ENCODE data around the gene PCDHGA1.

The PCDHGA1 gene

DNA sequence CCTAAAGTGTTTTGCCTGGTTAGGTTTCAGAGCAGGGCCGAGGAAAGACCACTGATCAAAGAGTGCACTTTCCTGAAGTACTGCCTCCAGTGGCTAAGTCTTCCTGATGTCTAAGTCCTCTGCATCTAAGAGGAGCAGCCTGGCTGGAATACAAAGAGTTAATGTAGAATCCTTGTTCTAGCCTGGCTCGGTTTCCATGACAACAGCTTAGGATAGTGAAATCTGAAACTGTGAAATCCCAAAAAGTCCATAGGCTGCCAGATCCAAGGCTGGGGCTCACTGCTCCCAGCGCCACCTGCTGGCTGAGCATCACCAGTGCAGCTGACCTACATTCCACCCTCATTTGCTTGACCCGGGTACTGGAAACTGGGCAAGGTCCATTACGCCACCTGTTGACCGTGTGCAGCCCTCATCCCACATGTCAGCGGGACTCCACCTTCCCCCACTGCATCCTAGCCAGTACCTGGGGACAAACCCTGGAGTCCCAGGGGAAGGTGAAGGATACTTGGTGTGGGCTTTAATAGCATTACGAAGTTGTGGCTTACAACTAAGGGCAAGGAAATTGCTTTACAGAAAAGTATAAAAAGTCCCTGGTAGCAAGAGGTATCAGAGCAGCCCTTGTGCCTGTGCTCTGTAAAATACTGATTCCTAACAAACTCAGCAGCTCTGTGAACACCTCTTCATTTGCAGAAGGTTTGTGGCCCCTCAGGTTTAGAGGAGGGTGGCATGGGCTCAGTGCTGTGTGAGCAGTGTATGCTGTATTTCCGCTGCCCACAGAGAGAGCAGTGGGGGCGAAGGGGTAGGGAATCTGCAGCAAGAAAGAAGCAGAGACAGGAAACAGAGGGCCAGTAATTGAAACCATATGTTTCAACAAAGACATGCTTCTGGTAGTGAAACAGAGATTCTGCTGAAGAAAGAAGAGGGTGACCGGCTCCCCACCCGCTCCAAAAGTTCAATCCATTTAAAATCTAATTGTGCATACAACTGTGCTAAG lies 194.6 kb downstream of the PCDHGA1 start (continued):
- TF ChIP-seq ZNF10 (tag by site-specific recombination; IDR thresholded peaks at IDR 0.05): 0 out of 2 replicates have a peak, but pooled peaks have one; percentile 27
- TF ChIP-seq ZNF2 (tag by site-specific recombination; IDR thresholded peaks at IDR 0.05): peak; percentile 83; the same call in 1 of the 2 replicates
- TF ChIP-seq ZNF629 (tag by site-specific recombination; IDR thresholded peaks at IDR 0.05): 0 out of 2 replicates have a peak, but pooled peaks have one; percentile 12
- TF ChIP-seq ZNF133 (tag by site-specific recombination; IDR thresholded peaks at IDR 0.05): no peak
- TF ChIP-seq KLF9 (tag by site-specific recombination; IDR thresholded peaks at IDR 0.05; ENCODE audit: low read depth): no peak
- TF ChIP-seq, protein P1, sequence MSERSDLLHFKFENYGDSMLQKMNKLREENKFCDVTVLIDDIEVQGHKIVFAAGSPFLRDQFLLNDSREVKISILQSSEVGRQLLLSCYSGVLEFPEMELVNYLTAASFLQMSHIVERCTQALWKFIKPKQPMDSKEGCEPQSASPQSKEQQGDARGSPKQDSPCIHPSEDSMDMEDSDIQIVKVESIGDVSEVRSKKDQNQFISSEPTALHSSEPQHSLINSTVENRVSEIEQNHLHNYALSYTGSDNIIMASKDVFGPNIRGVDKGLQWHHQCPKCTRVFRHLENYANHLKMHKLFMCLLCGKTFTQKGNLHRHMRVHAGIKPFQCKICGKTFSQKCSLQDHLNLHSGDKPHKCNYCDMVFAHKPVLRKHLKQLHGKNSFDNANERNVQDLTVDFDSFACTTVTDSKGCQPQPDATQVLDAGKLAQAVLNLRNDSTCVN (tag by site-specific recombination; optimal IDR thresholded peaks at IDR 0.05): peak; percentile 14
- peak; percentile 59; the same call in 1 of the 2 replicates for TF ChIP-seq ZEB2 (tag by site-specific recombination; IDR thresholded peaks at IDR 0.05)

DNA sequence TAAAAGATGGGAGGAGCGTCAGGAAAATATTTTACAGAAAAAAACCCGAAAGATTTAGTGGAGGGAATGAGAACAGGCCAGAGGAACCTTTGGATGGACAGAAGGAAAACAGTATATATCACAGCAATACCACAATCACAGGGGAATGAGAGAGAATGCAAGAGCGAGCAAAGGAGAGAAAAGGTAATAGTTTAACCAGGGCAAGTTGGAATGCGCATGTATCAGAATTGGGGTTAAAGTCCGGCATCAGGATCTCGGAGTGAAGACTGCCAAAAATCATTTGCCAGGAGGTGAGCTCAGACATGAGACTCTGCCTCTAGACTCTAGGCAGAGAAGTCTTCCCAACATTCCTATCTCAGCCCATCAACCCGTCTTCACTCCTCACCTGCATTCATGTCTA lies 195.3 kb downstream of the PCDHGA1 start:
- no peaks in the 10 kb centered on the region for H3K9me3 ChIP-seq (ENCODE audit: control insufficient read depth, insufficient read depth, low read depth, low read length)
- CTCF ChIA-PET: interaction anchor here (0.5 to 10.9 kb wide), 16 partner anchors 9 to 302 kb away, joined by 3 to 160 read pairs (median 10); partner anchors contain the start of genes PCDHB14, PCDHGA10, PCDHGA11 and PCDHGA12
- POLR2A ChIA-PET: interaction anchor here (1.5 kb wide), 1 partner anchor 105 kb away, joined by 6 read pairs; the partner anchor contains the start of gene PCDHGA11
- H3K27ac ChIP-seq (ENCODE audit: extremely low read depth, low read depth, low read length): no peak overlapping the region
- peaks cover 11% of the 10 kb centered on the region for H3K4me1 ChIP-seq (ENCODE audit: control insufficient read depth, insufficient read depth, low read length)
- no peak overlapping the region for H3K4me3 ChIP-seq (ENCODE audit: low read depth, low read length)
- H3K36me3 ChIP-seq (ENCODE audit: control insufficient read depth in 2 of 2, insufficient read depth in 1 of 2, low read length in 2 of 2): peaks cover 31 to 94% of the 10 kb centered on the region in 2 experiments
- TF ChIP-seq ZNF626 (tag by site-specific recombination; IDR thresholded peaks at IDR 0.05) (no peak), KLF9 (tag by site-specific recombination; IDR thresholded peaks at IDR 0.05; ENCODE audit: low read depth) (no peak), GLIS2 (tag by site-specific recombination; IDR thresholded peaks at IDR 0.05) (no peak), ZNF335 (tag by site-specific recombination; conservative IDR thresholded peaks at IDR 0.05) (no peak), ZNF274 (IDR thresholded peaks at IDR 0.05; ENCODE audit: low read length) (no peak), ZNF274 (tag by site-specific recombination; IDR thresholded peaks at IDR 0.05; ENCODE audit: borderline replicate concordance) (no peak), ZNF350 (tag by site-specific recombination; IDR thresholded peaks at IDR 0.05) (no peak)
- TF ChIP-seq, protein P2, sequence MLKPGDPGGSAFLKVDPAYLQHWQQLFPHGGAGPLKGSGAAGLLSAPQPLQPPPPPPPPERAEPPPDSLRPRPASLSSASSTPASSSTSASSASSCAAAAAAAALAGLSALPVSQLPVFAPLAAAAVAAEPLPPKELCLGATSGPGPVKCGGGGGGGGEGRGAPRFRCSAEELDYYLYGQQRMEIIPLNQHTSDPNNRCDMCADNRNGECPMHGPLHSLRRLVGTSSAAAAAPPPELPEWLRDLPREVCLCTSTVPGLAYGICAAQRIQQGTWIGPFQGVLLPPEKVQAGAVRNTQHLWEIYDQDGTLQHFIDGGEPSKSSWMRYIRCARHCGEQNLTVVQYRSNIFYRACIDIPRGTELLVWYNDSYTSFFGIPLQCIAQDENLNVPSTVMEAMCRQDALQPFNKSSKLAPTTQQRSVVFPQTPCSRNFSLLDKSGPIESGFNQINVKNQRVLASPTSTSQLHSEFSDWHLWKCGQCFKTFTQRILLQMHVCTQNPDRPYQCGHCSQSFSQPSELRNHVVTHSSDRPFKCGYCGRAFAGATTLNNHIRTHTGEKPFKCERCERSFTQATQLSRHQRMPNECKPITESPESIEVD (tag by site-specific recombination; IDR thresholded peaks at IDR 0.05): no peak

DNA sequence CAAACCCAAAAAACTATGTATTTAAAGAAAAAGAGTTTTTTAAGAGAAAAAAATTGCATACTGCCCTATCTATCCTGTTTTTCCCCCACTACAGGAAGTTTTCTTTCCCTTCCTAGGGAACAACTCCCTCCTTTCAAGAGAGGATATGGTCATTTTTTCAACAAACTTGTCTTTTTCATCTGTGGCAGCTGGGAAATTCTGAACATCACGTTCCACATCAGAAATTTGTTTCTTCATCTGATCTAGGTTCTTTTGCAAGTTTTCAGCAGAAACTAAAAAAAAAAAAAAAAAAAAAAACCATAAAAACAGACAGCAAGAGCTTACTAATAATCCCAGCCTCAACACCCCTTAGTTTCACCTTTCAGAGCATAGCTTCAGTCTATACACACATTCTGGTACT lies 197.1 kb downstream of the PCDHGA1 start:
- no peaks in the 10 kb centered on the region for H3K9me3 ChIP-seq (ENCODE audit: control insufficient read depth, insufficient read depth, low read depth, low read length)
- H3K4me3 ChIP-seq (ENCODE audit: low read depth, low read length): no peak overlapping the region
- TF ChIP-seq OSR2 (tag by site-specific recombination; IDR thresholded peaks at IDR 0.05): no peak
- TF ChIP-seq ZSCAN30 (tag by site-specific recombination; IDR thresholded peaks at IDR 0.05): no peak
- TF ChIP-seq, protein P2 (tag by site-specific recombination; IDR thresholded peaks at IDR 0.05): no peak
- no peak for TF ChIP-seq HOXD13 (CRISPR knock-in tag; IDR thresholded peaks at IDR 0.05; ENCODE audit: borderline replicate concordance)
- TF ChIP-seq ZBTB17 (tag by site-specific recombination; IDR thresholded peaks at IDR 0.05): no peak
- ChIA-PET CTCF (interaction anchor here (0.6 to 10.9 kb wide), 8 partner anchors 30 to 365 kb away, joined by 3 to 160 read pairs (median 10); partner anchors contain the start of genes PCDHGA10, PCDHGA11, PCDHGA12 and PCDHGB5), POLR2A (interaction anchor here (0.6 kb wide), 1 partner anchor 178 kb away, joined by 3 read pairs; no protein-coding TSS in a partner anchor)
- H3K36me3 ChIP-seq (ENCODE audit: control insufficient read depth in 2 of 2, insufficient read depth in 1 of 2, low read length in 2 of 2): peaks cover 29 to 81% of the 10 kb centered on the region in 2 experiments
- H3K27ac ChIP-seq (ENCODE audit: extremely low read depth, low read depth, low read length): no peak overlapping the region
- H3K4me1 ChIP-seq (ENCODE audit: control insufficient read depth, insufficient read depth, low read length): peaks cover 3% of the 10 kb centered on the region; the same call in 1 of the 2 replicates
